Measurements from ENCODE around the gene OCEL1.

DNA sequence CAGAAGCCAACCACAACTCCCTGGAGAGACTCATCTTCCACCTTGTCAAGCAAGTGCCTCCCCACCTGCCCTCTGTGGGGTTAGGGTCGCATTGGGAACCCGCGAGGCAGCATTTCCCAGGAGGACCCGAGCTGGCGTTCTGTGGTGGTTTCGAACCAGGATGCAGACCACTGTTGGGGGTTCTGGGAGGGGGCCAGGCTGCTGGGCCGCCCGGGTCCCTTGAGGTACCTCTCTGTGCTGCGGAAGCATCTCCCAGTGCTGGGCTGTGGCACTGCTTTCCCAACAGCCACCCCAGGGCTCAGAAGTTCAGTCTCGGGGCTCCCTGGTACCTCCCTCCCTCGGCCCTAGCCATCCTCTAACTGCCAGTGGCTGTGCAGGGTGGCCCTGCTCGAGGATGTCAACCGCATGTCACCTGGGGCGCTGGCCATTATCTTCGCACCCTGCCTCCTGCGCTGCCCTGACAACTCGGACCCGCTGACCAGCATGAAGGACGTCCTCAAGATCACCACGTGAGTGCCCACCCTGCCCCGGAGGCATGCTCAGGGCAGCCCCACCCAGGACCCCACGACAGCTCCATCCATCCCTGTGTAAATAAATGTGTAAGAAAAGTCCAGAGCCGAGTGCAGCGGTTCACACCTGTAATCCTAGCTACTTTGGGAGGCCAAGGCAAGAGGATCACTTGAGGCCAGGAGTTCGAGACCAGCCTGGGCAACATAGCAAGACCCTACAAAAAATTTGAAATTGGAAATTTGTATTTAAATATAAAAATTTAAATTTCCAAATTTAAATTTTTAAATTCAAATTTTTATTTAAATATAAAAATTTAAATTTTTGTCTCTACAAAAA lies 19.1 kb upstream of the OCEL1 start:
- TF ChIP-seq POLR2A (IDR thresholded peaks at IDR 0.05; ENCODE audit: low read length): no peak
- no peak for TF ChIP-seq GATA1 (IDR thresholded peaks at IDR 0.05; ENCODE audit: low read depth, low read length)
